Measurements from ENCODE around the gene USP48. TPM values are rescaled to one million over a fixed set of nuclear protein-coding genes. Genes with fewer than 3 reads are reported as not detected.

Gene USP48
- total and polyA plus RNA-seq, 2 of the 8 experiments (the other 6 are each of a cell fraction or from before 2014, with no cell fraction given) = 12.8 to 83.5 TPM

DNA sequence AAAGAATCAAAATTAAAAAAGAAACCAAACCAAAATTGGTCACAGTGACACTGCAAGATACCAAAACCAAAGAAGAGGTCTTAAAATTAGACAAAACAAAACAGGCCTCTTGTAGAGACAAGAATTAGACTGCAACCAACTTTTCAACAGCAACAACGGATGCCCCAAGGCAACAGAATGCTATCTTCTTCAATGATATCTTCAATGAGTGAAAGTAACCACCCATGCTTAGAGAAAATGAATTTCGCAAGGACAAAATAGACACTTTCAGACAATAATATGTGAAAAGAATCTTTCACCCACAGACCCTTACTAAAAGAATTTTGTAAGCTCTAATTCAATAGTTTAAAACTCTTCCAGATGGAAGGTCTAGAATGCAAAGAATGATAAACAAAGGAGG is 41.7 kb downstream of the USP48 start:
- H3K27ac ChIP-seq (ENCODE audit: low read depth, low read length) = no peak overlapping the region
- POLR2A ChIA-PET (ENCODE audit: partially characterized antibody) = interaction anchor here (0.6 kb wide), 1 partner anchor 1003 kb away, joined by 3 read pairs; no protein-coding TSS in a partner anchor
- H3K9ac ChIP-seq (replicated peaks in 1 of 4; ENCODE audit: extremely low read depth in 1 of 4, low read depth in 3 of 4, low read length in 3 of 4) = no peak overlapping the region
- CTCF ChIA-PET (ENCODE audit: partially characterized antibody) = interaction anchor here (0.6 kb wide), 1 partner anchor 53 kb away, joined by 3 read pairs; no protein-coding TSS in a partner anchor
- no peak for FAIRE-seq
- no peak overlapping the region for H2AFZ ChIP-seq (ENCODE audit: low read length)
- H4K91ac ChIP-seq (replicated peaks; ENCODE audit: insufficient read length, low read length) = no peak overlapping the region
- no peak overlapping the region for H2BK12ac ChIP-seq (ENCODE audit: low read depth, low read length)
- H3K79me1 ChIP-seq (ENCODE audit: low read depth, low read length) = no peaks in the 10 kb centered on the region
- 96% methylated on average over 2 of the region's 2 CpGs; no CpG with 5 or more reads in 1 of the 2 experiments for WGBS, 2 experiments (ENCODE audit: extremely low coverage in 1 of 2, insufficient coverage in 1 of 2, insufficient read length in 1 of 2, insufficient replicate concordance in 2 of 2, low coverage in 1 of 2, low lambda C conversion rate in 2 of 2, missing lambda C conversion rate in 1 of 2)
- peaks cover 0 to 4% of the 10 kb centered on the region in 2 experiments for H4K20me1 ChIP-seq (replicated peaks in 1 of 2; ENCODE audit: control insufficient read depth in 1 of 2, insufficient read depth in 2 of 2, low read length in 2 of 2)
- H3K79me2 ChIP-seq (ENCODE audit: control insufficient read depth in 1 of 2, insufficient read depth in 2 of 2, low read length in 2 of 2) = no peaks in the 10 kb centered on the region
- no peak overlapping the region for H3K14ac ChIP-seq (ENCODE audit: insufficient read length)
- no peak overlapping the region for H3K4ac ChIP-seq (replicated peaks; ENCODE audit: insufficient read length, low read depth, low read length)
- no peak overlapping the region for H3K4me3 ChIP-seq (ENCODE audit: extremely low read depth in 1 of 4, insufficient read depth in 2 of 4, low read depth in 3 of 4, low read length in 4 of 4)
- no peaks in the 10 kb centered on the region for H3K4me1 ChIP-seq (replicated peaks in 1 of 4; ENCODE audit: control insufficient read depth in 3 of 4, insufficient read depth in 4 of 4, low read length in 3 of 4)
- no peak for DNase-seq (ENCODE audit: low read depth in 1 of 2, low spot score in 2 of 2)
- no peak overlapping the region for H2BK120ac ChIP-seq (replicated peaks; ENCODE audit: low read depth, low read length)
- H3K23ac ChIP-seq (ENCODE audit: insufficient read length) = no peak overlapping the region
- H2BK20ac ChIP-seq (ENCODE audit: low read length) = no peak overlapping the region
- no peak overlapping the region for H2BK5ac ChIP-seq (ENCODE audit: low read depth, low read length)
- no peaks in the 10 kb centered on the region for H3K27me3 ChIP-seq (replicated peaks in 1 of 4; ENCODE audit: control insufficient read depth in 3 of 4, extremely low read depth in 1 of 4, insufficient read depth in 3 of 4, low read length in 3 of 4)
- no peak overlapping the region for H2BK15ac ChIP-seq (ENCODE audit: low read length)
- H3K9me3 ChIP-seq (ENCODE audit: insufficient read depth in 2 of 2, low read depth in 1 of 2, low read length in 1 of 2) = no peaks in the 10 kb centered on the region
- H4K5ac ChIP-seq (ENCODE audit: insufficient read length, low read depth, low read length) = no peak overlapping the region
- H4K8ac ChIP-seq (ENCODE audit: extremely low read depth, insufficient read depth, low read length) = no peak overlapping the region
- no peak overlapping the region for H3K4me2 ChIP-seq (ENCODE audit: insufficient read depth in 1 of 2, low read depth in 2 of 2, low read length in 2 of 2)
- H3K56ac ChIP-seq (replicated peaks; ENCODE audit: insufficient read length, low read depth, low read length) = no peak overlapping the region
- H3K23me2 ChIP-seq (ENCODE audit: low read depth, low read length) = no peaks in the 10 kb centered on the region
- H3K36me3 ChIP-seq (ENCODE audit: control insufficient read depth in 2 of 4, insufficient read depth in 4 of 4, low read length in 3 of 4) = peaks cover 0 to 31% (median 6%) of the 10 kb centered on the region in 4 experiments; a peak in 5 of 8 replicates
- H2AK5ac ChIP-seq (ENCODE audit: low read depth, low read length) = no peak overlapping the region
- no peak overlapping the region for H3K18ac ChIP-seq (ENCODE audit: extremely low read depth, low read length)
- TF ChIP-seq E2F6 (IDR thresholded peaks at IDR 0.05) (no peak), POU5F1 (IDR thresholded peaks at IDR 0.05; ENCODE audit: low read depth, low read length) (no peak), JUND (IDR thresholded peaks at IDR 0.05; ENCODE audit: low read length) (no peak), POLR2A (IDR thresholded peaks at IDR 0.05; ENCODE audit: control extremely low read depth in 1 of 2, low read depth in 2 of 2, low read length in 2 of 2) (no peak), CREB1 (IDR thresholded peaks at IDR 0.05) (no peak), SP2 (IDR thresholded peaks at IDR 0.05; ENCODE audit: low read length) (no peak), NRF1 (IDR thresholded peaks at IDR 0.05; ENCODE audit: low read depth, low read length) (no peak), POLR2AphosphoS5 (IDR thresholded peaks at IDR 0.05; ENCODE audit: low read depth, low read length) (no peak), SP1 (IDR thresholded peaks at IDR 0.05; ENCODE audit: low read depth, low read length) (no peak), MAFK (IDR thresholded peaks at IDR 0.05; ENCODE audit: low read depth, low read length) (no peak), TAF7 (optimal IDR thresholded peaks at IDR 0.05; ENCODE audit: borderline replicate concordance, low read depth, low read length) (no peak), EZH2 (IDR thresholded peaks at IDR 0.05; ENCODE audit: low read depth, low read length, severe bottlenecking) (no peak), HDAC6 (IDR thresholded peaks at IDR 0.05; ENCODE audit: low read depth, low read length) (no peak), RBBP5 (IDR thresholded peaks at IDR 0.05; ENCODE audit: borderline replicate concordance, low read depth, low read length) (no peak)
- TF ChIP-seq, protein P1, sequence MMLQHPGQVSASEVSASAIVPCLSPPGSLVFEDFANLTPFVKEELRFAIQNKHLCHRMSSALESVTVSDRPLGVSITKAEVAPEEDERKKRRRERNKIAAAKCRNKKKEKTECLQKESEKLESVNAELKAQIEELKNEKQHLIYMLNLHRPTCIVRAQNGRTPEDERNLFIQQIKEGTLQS (IDR thresholded peaks at IDR 0.05; ENCODE audit: insufficient read depth, low read depth, low read length) = no peak
